Measurements from ENCODE around the gene ZNF362. TPM values are rescaled to one million over a fixed set of nuclear protein-coding genes. Genes with fewer than 3 reads are reported as not detected.
A peak's percentile ranks its signal among the peaks of the same experiment; 100 is the strongest.
"Not testable (repeated sequence)": the region's sequence is repeated elsewhere in the genome, so short reads cannot be mapped to it uniquely, and the experiment has no call there.

ZNF362 gene
- total RNA-seq, 1 donor from 2014 or later = 37.8 TPM

- no peak for DNase-seq
- intact Hi-C loops (cut with micrococcal nuclease) = no loop called here
- no peak for ATAC-seq
Measured at GRCh38 chr1:33276573-33277298, 20.4 kb downstream of the ZNF362 start.

DNA sequence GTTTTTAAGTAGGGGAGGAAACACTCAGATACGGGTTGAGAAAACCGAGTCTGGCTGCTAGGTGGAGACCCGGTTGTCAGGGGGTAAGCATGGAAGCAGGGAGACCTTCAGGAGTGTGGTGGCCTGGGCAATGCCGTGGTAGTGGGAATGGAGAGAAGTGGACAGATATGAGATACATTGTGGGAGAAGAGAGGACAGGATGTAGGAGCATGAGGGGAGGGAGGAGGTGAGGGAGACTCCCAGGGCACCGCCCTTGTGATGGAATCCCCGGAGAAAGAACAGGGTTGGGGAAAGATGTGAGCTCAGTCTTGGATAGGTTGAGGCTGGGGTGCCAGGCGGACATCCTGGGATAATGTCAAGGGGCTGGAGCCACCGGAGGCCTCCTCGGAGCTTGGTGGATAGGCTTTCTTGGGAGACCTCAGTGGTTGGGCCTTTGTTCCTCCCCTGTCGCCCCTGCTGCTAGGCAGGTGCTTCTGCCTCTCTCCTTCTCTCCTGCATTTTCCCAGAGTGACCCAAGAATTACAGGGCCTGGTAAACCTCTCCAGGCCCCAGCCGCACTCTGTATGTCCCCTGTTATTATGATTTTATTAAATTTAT lies 21.3 kb downstream of the ZNF362 start:
- intact Hi-C loops (cut with micrococcal nuclease) = no loop called here
- no peak for ATAC-seq
- DNase-seq = no peak

DNA sequence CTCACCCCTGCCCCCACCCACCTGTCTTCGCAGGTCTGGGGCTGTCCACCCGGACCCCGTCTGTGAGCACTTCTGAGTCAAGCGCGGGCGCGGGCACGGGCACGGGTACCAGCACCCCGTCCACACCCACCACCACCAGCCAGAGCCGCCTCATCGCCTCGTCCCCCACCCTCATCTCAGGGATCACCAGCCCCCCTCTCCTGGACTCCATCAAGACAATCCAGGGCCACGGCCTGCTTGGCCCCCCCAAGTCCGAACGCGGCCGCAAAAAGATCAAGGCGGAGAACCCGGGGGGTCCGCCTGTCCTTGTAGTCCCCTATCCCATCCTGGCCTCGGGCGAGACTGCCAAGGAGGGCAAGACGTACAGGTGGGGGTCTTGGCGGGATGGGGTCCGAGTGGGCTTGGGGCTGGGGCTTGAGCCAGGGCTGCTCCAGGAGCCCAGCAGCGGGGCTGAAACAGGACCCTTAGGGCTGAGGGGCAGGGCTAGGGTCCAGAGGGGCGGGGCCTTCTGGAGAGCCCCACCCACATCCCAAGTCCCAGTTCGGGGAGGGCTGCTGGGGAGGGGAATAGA lies 23.9 kb downstream of the ZNF362 start:
- DNase-seq (no peak), ATAC-seq (no peak)
- intact Hi-C loops (cut with micrococcal nuclease) = no loop called here

DNA sequence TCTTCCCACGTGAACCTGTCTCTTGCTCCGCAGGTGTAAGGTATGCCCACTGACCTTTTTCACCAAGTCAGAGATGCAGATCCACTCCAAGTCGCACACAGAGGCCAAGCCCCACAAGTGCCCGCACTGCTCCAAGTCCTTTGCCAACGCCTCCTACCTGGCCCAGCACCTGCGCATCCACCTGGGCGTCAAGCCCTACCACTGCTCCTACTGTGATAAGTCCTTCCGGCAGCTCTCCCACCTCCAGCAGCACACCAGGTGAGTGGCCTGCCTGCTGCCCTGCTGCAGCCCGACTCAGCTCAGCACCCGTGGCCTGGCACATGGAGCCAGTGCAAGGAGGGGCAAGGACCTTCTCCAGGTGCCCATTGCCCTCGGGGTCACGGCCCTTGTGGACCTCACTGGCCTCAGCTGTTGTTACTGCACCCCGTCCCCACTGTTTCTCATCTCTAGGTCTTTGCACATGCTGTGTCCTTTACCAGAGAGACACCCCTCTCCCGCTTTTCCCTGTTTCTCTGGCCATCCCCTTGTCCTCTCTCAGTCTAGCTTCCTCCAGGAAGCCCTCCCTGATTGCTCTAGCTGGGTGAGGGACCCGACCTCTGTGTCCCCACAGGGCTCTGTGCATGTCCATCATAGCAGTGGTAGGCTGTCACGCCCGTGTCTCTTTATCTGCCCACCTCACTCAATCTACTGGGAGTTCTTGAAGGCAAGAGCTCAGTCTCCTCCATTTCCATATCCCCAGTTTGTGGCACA lies 25.4 kb downstream of the ZNF362 start:
- intact Hi-C loops (cut with micrococcal nuclease) = no loop called here
- ATAC-seq = no peak
- DNase-seq = no peak

GRCh38 chr1:33282791-33283190 lies 26.5 kb downstream of the ZNF362 start:
- ATAC-seq (no peak), DNase-seq (no peak)
- intact Hi-C loops (cut with micrococcal nuclease) = no loop called here

GRCh38 chr1:33284049-33284448 lies 27.8 kb downstream of the ZNF362 start:
- ATAC-seq (no peak), DNase-seq (no peak)
- intact Hi-C loops (cut with micrococcal nuclease) = no loop called here

GRCh38 chr1:33286451-33287185 lies 30.3 kb downstream of the ZNF362 start:
- intact Hi-C loops (cut with micrococcal nuclease) = no loop called here
- ATAC-seq (no peak), DNase-seq (no peak)

GRCh38 chr1:33287317-33287716 lies 31.0 kb downstream of the ZNF362 start:
- intact Hi-C loops (cut with micrococcal nuclease) = no loop called here
- ATAC-seq = no peak
- DNase-seq = no peak

DNA sequence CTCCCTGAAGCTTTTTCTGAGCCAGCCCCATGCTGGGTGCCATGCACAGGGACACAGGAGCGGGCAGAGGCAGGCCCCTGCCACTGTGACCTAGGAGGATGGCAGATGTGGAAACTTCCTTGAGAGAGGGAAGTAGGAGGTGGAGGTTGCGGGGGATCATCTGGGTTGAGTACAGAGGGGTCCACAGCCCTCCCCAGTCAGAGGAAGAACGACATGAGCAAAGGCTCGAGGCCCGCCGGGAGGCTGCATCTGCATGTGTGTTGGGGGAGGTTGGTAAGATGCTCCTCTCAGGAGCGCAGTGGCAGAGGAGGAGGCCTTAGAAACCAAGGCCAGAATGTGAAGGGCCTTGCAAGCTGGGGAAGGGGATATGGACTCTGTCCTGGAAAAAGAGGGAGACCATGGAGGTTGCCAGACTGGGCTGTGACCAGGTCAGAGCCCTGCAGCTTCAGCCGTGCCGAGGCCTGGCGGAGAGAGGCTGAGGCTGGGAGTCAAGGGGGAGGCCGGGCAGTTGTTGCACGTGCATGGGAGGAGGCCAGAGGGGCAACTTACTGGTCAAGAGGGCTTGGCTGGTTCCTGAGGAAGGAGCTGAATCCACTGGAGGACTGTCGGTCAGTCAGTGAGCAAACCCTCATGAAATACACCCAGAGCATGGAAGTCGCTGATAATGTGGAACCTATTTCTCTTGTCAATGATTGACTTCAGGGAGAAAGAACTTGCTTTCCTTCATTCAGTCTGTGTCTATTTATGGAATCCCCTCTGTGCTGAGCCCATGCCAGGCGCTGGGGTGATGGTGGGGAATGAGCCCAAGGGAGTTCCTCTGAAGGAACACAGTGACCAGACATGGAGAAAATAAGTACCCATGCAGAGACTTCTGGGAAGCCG lies 32.9 kb downstream of the ZNF362 start:
- intact Hi-C loops (cut with micrococcal nuclease) = no loop called here
- DNase-seq (peak; percentile 50), ATAC-seq (peak; percentile 77)

DNA sequence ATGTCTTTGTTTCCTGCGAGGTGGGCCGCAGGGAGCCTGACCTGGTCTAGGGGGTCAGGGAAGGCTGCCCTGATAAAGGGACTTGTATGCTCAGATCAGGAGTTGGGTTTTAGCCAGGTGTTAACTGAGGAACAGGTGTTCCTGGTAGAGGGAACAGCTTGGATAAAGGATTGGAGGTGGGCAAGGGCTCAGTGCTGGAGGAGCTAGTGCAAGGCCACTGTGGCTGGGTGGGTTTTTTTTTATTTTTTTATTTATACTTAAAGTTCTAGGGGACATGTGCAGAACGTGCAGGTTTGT lies 33.5 kb downstream of the ZNF362 start:
- DNase-seq = no peak
- intact Hi-C loops (cut with micrococcal nuclease) = loop anchor here (10.0 kb wide), 1 partner anchor 165 kb away; no protein-coding TSS in a partner anchor
- ATAC-seq = no peak

DNA sequence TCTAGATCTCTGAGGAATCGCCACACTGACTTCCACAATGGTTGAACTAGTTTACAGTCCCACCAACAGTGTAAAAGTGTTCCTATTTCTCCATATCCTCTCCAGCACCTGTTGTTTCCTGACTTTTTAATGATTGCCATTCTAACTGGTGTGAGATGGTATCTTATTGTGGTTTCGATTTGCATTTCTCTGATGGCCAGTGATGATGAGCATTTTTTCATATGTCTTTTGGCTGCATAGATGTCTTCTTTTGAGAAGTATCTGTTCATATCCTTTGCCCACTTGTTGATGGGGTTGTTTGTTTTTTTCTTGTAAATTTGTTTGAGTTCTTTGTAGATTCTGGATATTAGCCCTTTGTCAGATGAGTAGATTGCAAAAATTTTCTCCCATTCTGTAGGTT lies 34.3 kb downstream of the ZNF362 start:
- not testable (repeated sequence) for DNase-seq, ATAC-seq
- intact Hi-C loops (cut with micrococcal nuclease) = loop anchor here (10.0 kb wide), 1 partner anchor 164 kb away; no protein-coding TSS in a partner anchor

DNA sequence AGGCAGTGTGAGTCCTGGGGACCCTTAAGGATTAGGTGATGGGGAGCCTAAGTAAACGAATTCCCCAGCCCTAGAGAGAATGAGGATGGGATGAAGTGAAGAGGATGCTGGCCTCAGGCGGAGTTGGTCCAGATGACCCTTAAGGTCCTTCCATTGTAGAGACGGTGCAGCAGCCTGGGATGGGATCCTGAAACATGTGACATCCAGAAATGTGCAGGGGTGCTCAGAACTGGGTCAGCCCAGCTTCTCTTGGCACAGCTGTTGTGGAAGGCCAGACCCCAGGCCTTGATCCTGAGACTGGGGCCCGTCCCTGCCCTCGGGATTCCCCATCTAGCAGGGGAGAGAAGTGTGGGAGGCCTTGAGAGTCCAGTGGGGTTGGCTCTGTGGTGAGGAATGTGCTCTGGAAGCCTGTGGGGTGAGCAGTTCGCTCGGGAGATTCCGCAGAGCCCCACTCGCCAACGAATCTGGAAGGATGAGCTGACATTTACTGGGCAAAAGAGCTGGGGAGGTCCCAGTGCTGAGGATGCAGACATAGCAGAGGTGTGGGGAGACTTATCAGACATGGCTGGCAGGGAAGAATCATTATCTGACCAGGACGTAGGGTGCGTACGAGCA lies 36.5 kb downstream of the ZNF362 start:
- no peak for DNase-seq
- intact Hi-C loops (cut with micrococcal nuclease) = loop anchor here (10.0 kb wide), 1 partner anchor 162 kb away; no protein-coding TSS in a partner anchor
- ATAC-seq = no peak

DNA sequence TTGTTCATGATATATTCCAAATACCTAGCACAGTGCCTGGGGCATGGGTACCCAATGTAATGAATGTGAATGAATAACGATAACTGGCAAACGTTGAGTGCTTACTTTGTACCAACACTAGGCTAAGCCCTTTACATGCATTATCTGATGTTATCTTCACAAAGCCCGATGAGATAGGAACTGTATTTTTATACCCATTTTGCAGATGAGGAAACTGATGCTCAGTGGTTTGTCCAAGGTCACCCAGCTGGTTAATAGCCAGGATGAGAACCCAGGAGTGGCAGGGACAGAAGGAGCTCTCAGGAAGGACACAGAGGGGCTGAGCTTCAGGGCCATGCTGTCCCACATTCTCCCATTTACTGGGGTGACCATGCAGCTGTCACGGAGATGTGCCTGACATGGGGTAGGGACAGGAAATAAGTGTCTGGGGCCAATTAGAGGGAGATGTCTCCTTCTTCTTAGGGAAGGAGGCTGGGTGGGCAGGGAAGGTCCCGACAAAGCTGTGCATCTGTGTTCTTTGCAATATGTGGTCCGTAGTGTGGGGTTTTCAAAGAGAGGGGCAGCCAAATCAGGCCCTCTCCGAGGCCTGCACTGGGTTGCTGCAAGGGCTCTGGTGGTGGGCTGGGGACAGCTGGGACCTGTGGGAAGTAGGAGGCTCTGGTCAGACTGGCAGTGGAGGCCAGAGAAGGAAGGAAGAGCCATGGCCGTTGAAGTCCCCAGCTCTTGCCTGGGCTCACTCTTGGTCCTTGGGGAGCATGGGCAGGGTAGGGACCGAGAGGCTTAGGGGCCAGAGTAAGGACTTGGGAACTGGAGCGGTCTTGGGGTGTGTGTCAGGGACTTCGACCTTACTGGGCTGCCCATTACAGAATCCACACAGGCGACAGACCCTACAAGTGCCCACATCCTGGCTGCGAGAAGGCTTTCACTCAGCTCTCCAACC lies 38.0 kb downstream of the ZNF362 start:
- DNase-seq (no peak), ATAC-seq (no peak)
- intact Hi-C loops (cut with micrococcal nuclease) = loop anchor here (5.0 to 10.0 kb wide), 2 partner anchors 73 to 160 kb away; no protein-coding TSS in a partner anchor

- intact Hi-C loops (cut with micrococcal nuclease) = loop anchor here (5.0 to 10.0 kb wide), 2 partner anchors 72 to 160 kb away; no protein-coding TSS in a partner anchor
- ATAC-seq (no peak), DNase-seq (no peak)
Measured at GRCh38 chr1:33295023-33295422, 38.7 kb downstream of the ZNF362 start.

DNA sequence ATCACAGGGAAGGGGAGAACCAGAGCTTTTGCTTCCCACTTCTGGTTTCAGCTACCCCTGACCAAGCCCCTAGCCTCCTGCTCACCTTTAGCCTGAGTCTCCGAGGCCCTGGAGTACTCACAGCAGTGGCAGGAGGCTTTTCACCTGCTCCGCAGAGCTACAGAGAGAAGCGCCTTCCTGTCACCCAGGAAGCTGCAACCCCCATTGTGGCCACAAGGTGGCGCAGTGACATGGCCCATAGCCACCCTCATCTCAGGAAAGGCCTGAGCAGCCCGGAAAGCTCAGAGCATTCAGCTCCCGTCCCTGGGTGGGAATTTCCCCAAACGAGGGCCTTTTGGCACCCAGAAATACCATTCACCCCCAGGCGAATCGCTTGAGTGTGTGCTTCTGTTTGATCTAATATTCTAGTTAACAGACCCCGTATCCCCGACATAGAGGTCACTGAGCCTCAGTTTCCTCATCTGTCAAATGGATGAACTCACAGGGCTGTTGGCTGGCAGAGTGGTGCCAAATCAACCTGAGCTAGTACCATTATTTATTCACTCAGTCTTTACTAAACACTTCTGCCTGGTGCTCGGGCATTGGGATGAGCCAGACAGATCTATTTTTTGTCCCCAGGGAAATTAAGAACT lies 39.3 kb downstream of the ZNF362 start:
- peak; percentile 93 for DNase-seq
- intact Hi-C loops (cut with micrococcal nuclease) = loop anchor here (5.0 to 10.0 kb wide), 2 partner anchors 72 to 159 kb away; no protein-coding TSS in a partner anchor
- peak; percentile 85 for ATAC-seq

DNA sequence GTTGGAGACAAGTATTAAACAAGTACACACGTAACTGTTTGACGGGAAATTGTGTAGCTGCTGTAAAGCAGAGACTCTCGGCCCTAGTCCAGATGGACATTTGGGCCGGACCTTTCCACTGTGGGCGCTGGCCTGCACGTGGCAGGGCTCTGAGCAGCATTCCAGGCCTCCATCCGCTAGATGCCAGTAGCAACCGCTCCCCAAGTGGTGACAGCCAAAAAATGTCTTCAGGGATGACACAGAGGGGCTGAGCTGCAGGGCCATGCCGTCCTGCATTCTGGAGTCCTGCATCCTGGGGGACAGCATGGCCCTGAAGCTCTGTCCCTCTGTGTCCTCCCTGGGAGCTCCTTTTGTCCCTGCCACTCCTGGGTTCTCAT lies 39.8 kb downstream of the ZNF362 start:
- intact Hi-C loops (cut with micrococcal nuclease) = loop anchor here (5.0 to 10.0 kb wide), 2 partner anchors 71 to 159 kb away; no protein-coding TSS in a partner anchor
- DNase-seq (no peak), ATAC-seq (peak; percentile 7)

All from left ventricle myocardium superior (tissue), 1 donor.